Activated CD8-positive, alpha-beta memory T cell treated with anti-CD3 and anti-CD28 coated beads, Interleukin-2, amount 10 ng/mL, durations not matched to agents 7 days and 5 days (primary cell): ENCODE data around the gene ZFAND6. TPM values are rescaled to one million over a fixed set of nuclear protein-coding genes. Genes with fewer than 3 reads are reported as not detected.
"Not testable (repeated sequence)": the region's sequence is repeated elsewhere in the genome, so short reads cannot be mapped to it uniquely, and the experiment has no call there.

ENCODE experiments used
- ATAC-seq: fragments of 150-1000 bp; cut with Tn5 transposase; one replicate; pipeline ENCODE4 v1.10.0; 2021; ENCODE audit warnings: moderate library complexity
- CTCF ChIA-PET: fragments of 350-600 bp; sonication (Branson Sonifier 250); formaldehyde crosslinking; loops from one replicate; lab custom pipeline; 2021; ENCODE audit warnings: antibody characterized with exemption; lab: Charles Lee
- DNase-seq: peaks from one replicate; pipeline ENCODE4 v3.0.0-alpha.2; 2020
- H3K27ac Mint-ChIP-seq: one replicate; pipeline ENCODE4 v1.8.0; 2021; ENCODE audit warnings: mild to moderate bottlenecking, mixed read lengths
- H3K27me3 Mint-ChIP-seq: one replicate; pipeline ENCODE4 v1.8.0; 2021; ENCODE audit warnings: mixed read lengths
- H3K36me3 Mint-ChIP-seq: one replicate; pipeline ENCODE4 v1.8.0; 2021; ENCODE audit warnings: mild to moderate bottlenecking, mixed read lengths
- H3K4me1 Mint-ChIP-seq: one replicate; pipeline ENCODE4 v1.8.0; 2021; ENCODE audit warnings: mixed read lengths
- H3K4me3 Mint-ChIP-seq: one replicate; pipeline ENCODE4 v1.8.0; 2021; ENCODE audit warnings: mild to moderate bottlenecking, moderate library complexity, mixed read lengths
- H3K9me3 Mint-ChIP-seq: one replicate; pipeline ENCODE4 v1.8.0; 2022; ENCODE audit warnings: low read depth, mixed read lengths
- total RNA-seq, 2 experiments: library from RNA; stranded (reverse); gene quantifications; one replicate each; pipeline ENCODE4 v1.2.3, GENCODE V29; 2021

ZFAND6 gene
- total RNA-seq, 2 experiments from 2014 or later, result 36.7 to 42.1 TPM

- Mint-ChIP-seq H3K27ac (no peak overlapping the region), H3K4me1 (peaks cover 10% of the 10 kb centered on the region), H3K4me3 (no peak overlapping the region), H3K36me3 (peaks cover 5% of the 10 kb centered on the region), H3K27me3 (no peaks in the 10 kb centered on the region), H3K9me3 (no peaks in the 10 kb centered on the region)
- no peak for DNase-seq
- CTCF ChIA-PET, result interaction anchor here (3.5 kb wide), 1 partner anchor 82 kb away, joined by 16 read pairs; no protein-coding TSS in a partner anchor
- no peak for ATAC-seq
These were observed 31.5 kb downstream of the ZFAND6 start for GRCh38 chr15:80090879-80091503.

GRCh38 chr15:80093854-80094418 is 34.5 kb downstream of the ZFAND6 start:
- peaks cover 10% of the 10 kb centered on the region for H3K4me1 Mint-ChIP-seq
- CTCF ChIA-PET, result no interaction called here
- ATAC-seq (no peak), DNase-seq (no peak)
- H3K9me3 Mint-ChIP-seq, result no peaks in the 10 kb centered on the region
- H3K4me3 Mint-ChIP-seq, result no peak overlapping the region
- no peaks in the 10 kb centered on the region for H3K27me3 Mint-ChIP-seq
- H3K27ac Mint-ChIP-seq, result no peak overlapping the region
- peaks cover under 1% of the 10 kb centered on the region for H3K36me3 Mint-ChIP-seq

DNA sequence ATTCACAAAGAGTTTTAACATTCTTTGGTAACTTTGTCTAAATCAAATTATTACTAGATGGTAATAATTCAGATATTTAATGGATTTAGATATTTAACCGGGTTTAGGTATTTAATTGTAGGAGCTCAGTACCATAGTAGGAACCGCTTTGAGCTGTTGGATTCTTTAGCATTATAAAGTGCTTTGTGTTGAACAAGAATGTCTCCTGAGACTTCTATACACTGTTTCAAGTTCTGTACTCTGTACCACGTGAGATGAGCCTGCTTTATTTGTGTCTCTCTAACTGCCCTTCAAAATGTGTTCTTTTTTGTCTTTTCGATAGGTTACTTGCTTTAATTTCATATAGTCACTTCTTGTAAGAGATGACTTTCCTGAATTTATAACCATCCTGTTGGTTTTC is 36.0 kb downstream of the ZFAND6 start:
- ATAC-seq, result no peak
- H3K27me3 Mint-ChIP-seq, result no peaks in the 10 kb centered on the region
- DNase-seq, result no peak
- no peaks in the 10 kb centered on the region for H3K9me3 Mint-ChIP-seq
- peaks cover 14% of the 10 kb centered on the region for H3K4me1 Mint-ChIP-seq
- CTCF ChIA-PET, result no interaction called here
- no peaks in the 10 kb centered on the region for H3K36me3 Mint-ChIP-seq
- H3K27ac Mint-ChIP-seq, result no peak overlapping the region
- H3K4me3 Mint-ChIP-seq, result no peak overlapping the region

DNA sequence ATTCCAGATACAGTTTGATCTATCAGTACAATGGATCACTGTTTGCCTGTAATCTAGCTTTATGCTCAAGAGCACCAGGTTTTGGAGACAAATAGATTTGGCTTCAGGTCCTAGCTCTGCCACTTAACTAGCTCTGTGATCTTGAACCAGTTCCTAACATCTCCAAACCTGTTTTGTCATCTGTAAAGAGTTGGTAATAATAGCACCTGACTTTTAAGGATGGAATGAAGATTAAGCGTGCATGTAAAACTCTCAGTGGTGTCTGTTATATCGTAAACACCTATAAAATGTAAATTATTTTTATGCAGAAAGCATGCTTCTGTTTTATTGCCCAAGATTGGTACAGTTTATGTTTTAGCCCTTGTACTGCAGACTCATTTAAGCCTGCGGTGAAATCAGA is 36.5 kb downstream of the ZFAND6 start:
- H3K9me3 Mint-ChIP-seq, result no peaks in the 10 kb centered on the region
- ATAC-seq, result no peak
- H3K27ac Mint-ChIP-seq, result no peak overlapping the region
- CTCF ChIA-PET, result no interaction called here
- no peak overlapping the region for H3K4me3 Mint-ChIP-seq
- H3K27me3 Mint-ChIP-seq, result no peaks in the 10 kb centered on the region
- no peaks in the 10 kb centered on the region for H3K36me3 Mint-ChIP-seq
- peaks cover 11% of the 10 kb centered on the region for H3K4me1 Mint-ChIP-seq
- no peak for DNase-seq

DNA sequence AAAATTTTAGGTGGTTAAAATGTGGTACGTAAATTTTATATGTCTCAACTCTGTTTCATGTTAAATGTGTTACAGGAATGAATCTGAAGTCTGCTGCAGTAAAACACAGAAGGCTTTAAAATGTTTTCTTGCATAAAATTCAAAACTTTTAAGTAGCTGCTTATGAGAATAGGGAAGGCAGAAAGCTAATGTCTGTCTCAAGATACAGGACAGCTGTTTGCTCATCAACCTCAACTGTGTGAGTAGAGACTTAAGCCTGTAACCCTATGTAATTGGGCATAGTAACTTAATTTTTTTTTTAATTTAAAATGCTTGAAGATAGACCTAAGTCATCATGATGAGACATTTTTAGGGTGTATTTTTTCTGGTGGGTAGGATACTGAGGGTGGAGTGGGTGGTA is 38.9 kb downstream of the ZFAND6 start:
- CTCF ChIA-PET, result no interaction called here
- H3K9me3 Mint-ChIP-seq, result no peaks in the 10 kb centered on the region
- peaks cover 10% of the 10 kb centered on the region for H3K4me1 Mint-ChIP-seq
- DNase-seq (no peak), ATAC-seq (no peak)
- H3K36me3 Mint-ChIP-seq, result peaks cover 2% of the 10 kb centered on the region
- no peaks in the 10 kb centered on the region for H3K27me3 Mint-ChIP-seq
- no peak overlapping the region for H3K4me3 Mint-ChIP-seq
- H3K27ac Mint-ChIP-seq, result no peak overlapping the region

- Mint-ChIP-seq H3K4me1 (peaks cover 6% of the 10 kb centered on the region), H3K9me3 (no peaks in the 10 kb centered on the region), H3K27ac (no peak overlapping the region), H3K36me3 (peaks cover 2% of the 10 kb centered on the region), H3K4me3 (no peak overlapping the region), H3K27me3 (no peaks in the 10 kb centered on the region)
- CTCF ChIA-PET, result no interaction called here
- no peak for ATAC-seq
- DNase-seq, result no peak
These were observed 39.8 kb downstream of the ZFAND6 start for GRCh38 chr15:80099241-80099640.

GRCh38 chr15:80099662-80100061 is 40.2 kb downstream of the ZFAND6 start:
- ATAC-seq, CTCF ChIA-PET, H3K27ac Mint-ChIP-seq: not testable (repeated sequence)

DNA sequence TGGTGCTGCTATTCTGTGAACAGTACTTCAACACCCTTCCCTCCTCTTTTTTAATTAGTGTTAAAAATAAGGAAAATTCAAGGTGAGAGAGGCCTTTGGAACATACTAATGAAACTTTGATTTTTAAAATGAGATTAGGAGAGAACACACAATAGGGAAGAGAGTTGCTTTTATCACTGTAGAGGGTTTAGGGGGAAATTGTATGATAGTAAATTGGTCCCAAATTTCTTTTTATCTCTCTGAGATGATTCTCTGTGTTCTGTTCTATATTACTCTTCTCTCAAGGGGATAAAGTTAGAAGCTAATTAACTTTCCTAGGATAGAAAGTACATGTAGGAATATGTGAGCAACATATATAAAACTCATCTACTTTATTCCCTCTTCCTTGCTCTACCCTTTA is 40.8 kb downstream of the ZFAND6 start:
- peaks cover 5% of the 10 kb centered on the region for H3K36me3 Mint-ChIP-seq
- DNase-seq (no peak), ATAC-seq (no peak)
- CTCF ChIA-PET, result no interaction called here
- no peak overlapping the region for H3K27ac Mint-ChIP-seq
- H3K27me3 Mint-ChIP-seq, result no peaks in the 10 kb centered on the region
- peaks cover 11% of the 10 kb centered on the region for H3K4me1 Mint-ChIP-seq
- no peaks in the 10 kb centered on the region for H3K9me3 Mint-ChIP-seq
- H3K4me3 Mint-ChIP-seq, result no peak overlapping the region

More at GRCh38 chr15:80099662-80100061, 40.2 kb downstream of the ZFAND6 start:
- not testable (repeated sequence) for H3K4me3 Mint-ChIP-seq, H3K36me3 Mint-ChIP-seq, H3K9me3 Mint-ChIP-seq, H3K27me3 Mint-ChIP-seq, DNase-seq, H3K4me1 Mint-ChIP-seq

DNA sequence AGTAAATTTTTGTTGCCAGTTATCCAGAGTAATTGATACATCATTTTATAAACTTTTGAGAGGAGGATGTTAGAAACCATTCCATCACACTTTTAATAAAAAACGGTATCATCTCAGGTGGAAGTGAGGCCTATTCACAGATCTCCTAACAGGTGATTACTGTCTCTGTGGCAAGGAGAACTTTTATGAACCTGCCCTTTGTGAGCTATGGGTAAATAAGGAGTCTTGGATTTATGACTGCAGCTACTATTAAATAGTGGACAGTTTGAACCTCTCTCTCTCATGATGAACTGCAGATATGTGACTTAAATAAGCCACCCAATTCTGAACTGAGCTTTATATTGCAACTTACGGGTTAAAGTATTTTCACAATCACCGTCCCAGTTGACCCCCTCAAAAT is 45.7 kb downstream of the ZFAND6 start:
- no peaks in the 10 kb centered on the region for H3K27me3 Mint-ChIP-seq
- DNase-seq (no peak), ATAC-seq (no peak)
- H3K9me3 Mint-ChIP-seq, result no peaks in the 10 kb centered on the region
- peaks cover 11% of the 10 kb centered on the region for H3K36me3 Mint-ChIP-seq
- H3K4me3 Mint-ChIP-seq, result no peak overlapping the region
- H3K27ac Mint-ChIP-seq, result no peak overlapping the region
- H3K4me1 Mint-ChIP-seq, result peaks cover 15% of the 10 kb centered on the region
- CTCF ChIA-PET, result no interaction called here

DNA sequence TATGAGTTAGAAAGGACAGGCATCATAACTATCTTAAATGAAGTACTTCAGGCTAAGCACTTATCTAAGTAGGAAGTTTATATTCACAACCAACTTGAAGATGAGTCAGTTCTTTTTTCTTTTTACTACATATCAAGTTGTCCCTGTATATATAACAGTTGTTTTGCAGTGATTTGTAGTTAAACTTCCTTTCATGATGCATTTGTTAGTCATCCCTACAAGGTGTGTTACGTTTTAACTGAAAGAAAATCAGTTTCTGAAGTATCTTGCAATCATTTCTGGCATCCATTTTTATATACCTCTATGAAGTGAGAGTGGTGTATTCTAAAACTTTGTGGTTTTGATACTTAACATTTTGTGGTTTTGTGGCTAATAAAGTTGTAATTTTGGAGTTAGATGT is 46.1 kb downstream of the ZFAND6 start:
- Mint-ChIP-seq H3K9me3 (no peaks in the 10 kb centered on the region), H3K4me1 (peaks cover 15% of the 10 kb centered on the region), H3K27me3 (no peaks in the 10 kb centered on the region), H3K27ac (no peak overlapping the region), H3K4me3 (no peak overlapping the region), H3K36me3 (peaks cover 11% of the 10 kb centered on the region)
- ATAC-seq (no peak), DNase-seq (no peak)
- CTCF ChIA-PET, result no interaction called here

GRCh38 chr15:80106051-80106450 is 46.6 kb downstream of the ZFAND6 start:
- peaks cover 11% of the 10 kb centered on the region for H3K36me3 Mint-ChIP-seq
- peaks cover 15% of the 10 kb centered on the region for H3K4me1 Mint-ChIP-seq
- H3K27ac Mint-ChIP-seq, result no peak overlapping the region
- DNase-seq (no peak), ATAC-seq (no peak)
- H3K4me3 Mint-ChIP-seq, result no peak overlapping the region
- H3K27me3 Mint-ChIP-seq, result no peaks in the 10 kb centered on the region
- CTCF ChIA-PET, result no interaction called here
- H3K9me3 Mint-ChIP-seq, result no peaks in the 10 kb centered on the region

- no peak overlapping the region for H3K27ac Mint-ChIP-seq
- peaks cover 15% of the 10 kb centered on the region for H3K4me1 Mint-ChIP-seq
- H3K27me3 Mint-ChIP-seq, result no peaks in the 10 kb centered on the region
- CTCF ChIA-PET, result no interaction called here
- H3K4me3 Mint-ChIP-seq, result no peak overlapping the region
- no peaks in the 10 kb centered on the region for H3K9me3 Mint-ChIP-seq
- DNase-seq (no peak), ATAC-seq (no peak)
- peaks cover 9% of the 10 kb centered on the region for H3K36me3 Mint-ChIP-seq
These were observed 47.7 kb downstream of the ZFAND6 start for GRCh38 chr15:80107204-80107603.

- Mint-ChIP-seq H3K9me3 (no peaks in the 10 kb centered on the region), H3K36me3 (peaks cover 9% of the 10 kb centered on the region), H3K27me3 (no peaks in the 10 kb centered on the region), H3K27ac (no peak overlapping the region), H3K4me3 (no peak overlapping the region), H3K4me1 (peaks cover 15% of the 10 kb centered on the region)
- CTCF ChIA-PET, result no interaction called here
- no peak for ATAC-seq
- no peak for DNase-seq
These were observed 48.3 kb downstream of the ZFAND6 start for GRCh38 chr15:80107774-80108173.

DNA sequence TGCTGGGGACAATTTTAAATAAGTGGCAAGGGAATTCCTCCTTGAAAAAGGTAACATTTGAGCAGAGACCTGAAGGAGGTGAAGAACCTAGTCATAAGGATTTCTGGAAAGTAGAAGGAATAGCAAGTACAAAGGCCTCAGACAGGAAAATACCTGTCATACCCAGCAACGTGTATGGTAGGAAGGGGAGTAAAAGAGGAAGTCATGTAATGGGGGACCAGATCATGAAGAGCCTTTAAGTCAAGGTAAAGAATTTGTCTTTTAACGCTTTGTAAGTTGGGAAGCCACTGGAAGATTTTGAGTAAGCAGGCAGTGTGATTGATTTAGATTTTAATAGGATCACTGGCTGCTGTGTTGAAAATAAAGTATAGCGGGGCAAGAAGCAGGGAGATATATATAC is 49.9 kb downstream of the ZFAND6 start:
- Mint-ChIP-seq H3K27ac (no peak overlapping the region), H3K4me1 (peaks cover 15% of the 10 kb centered on the region), H3K4me3 (no peak overlapping the region), H3K27me3 (no peaks in the 10 kb centered on the region), H3K36me3 (peaks cover 7% of the 10 kb centered on the region), H3K9me3 (no peaks in the 10 kb centered on the region)
- ATAC-seq (no peak), DNase-seq (no peak)
- CTCF ChIA-PET, result no interaction called here
